ENCODE measurements around the gene AK2.

Gene AK2

GRCh38 chr1:32969566-32969965 lies 67.1 kb downstream of the AK2 start:
- DNase-seq, result no peak

GRCh38 chr1:32967888-32968568 lies 68.7 kb downstream of the AK2 start:
- DNase-seq, result no peak

- DNase-seq, result no peak
These were observed 69.8 kb downstream of the AK2 start for GRCh38 chr1:32966900-32967299.

GRCh38 chr1:32965251-32965747 lies 71.4 kb downstream of the AK2 start:
- no peak for DNase-seq

GRCh38 chr1:32964461-32965250 lies 72.0 kb downstream of the AK2 start, which contains the start of gene RNF19B:
RNF19B (minus strand) TSS chr1:32964809; CDS start chr1:32964685, 124 bp downstream.
- peak; percentile 88 for DNase-seq

GRCh38 chr1:32963746-32964460 lies 72.8 kb downstream of the AK2 start:
- no peak for DNase-seq

- no peak for DNase-seq
These were observed 74.3 kb downstream of the AK2 start for GRCh38 chr1:32962248-32962896.

- no peak for DNase-seq
These were observed 75.8 kb downstream of the AK2 start for GRCh38 chr1:32960819-32961355.

GRCh38 chr1:32960342-32960741 lies 76.3 kb downstream of the AK2 start:
- no peak for DNase-seq

GRCh38 chr1:32958827-32959226 lies 77.9 kb downstream of the AK2 start:
- no peak for DNase-seq

Data from NCI-H187 treated with DMSO at 0.1 percent for 48 hours (cell line).